AG04449 (cell line): ENCODE measurements around the gene ALG8.
"Not testable (repeated sequence)": the region's sequence is repeated elsewhere in the genome, so short reads cannot be mapped to it uniquely, and the experiment has no call there.

Source experiments
- CTCF ChIA-PET: fragments of 350-600 bp; formaldehyde crosslinking; extraction: SDS; loops from one replicate; lab custom pipeline; 2021; ENCODE audit warnings: antibody characterized with exemption; lab: Yijun Ruan, JAX
- POLR2A ChIA-PET: fragments of 400-600, 350-600 bp; formaldehyde crosslinking; extraction: SDS; loops from one replicate; lab custom pipeline; 2020; ENCODE audit warnings: antibody characterized with exemption, inconsistent platforms; lab: Yijun Ruan, JAX
- DNase-seq: peaks from one replicate; pipeline ENCODE4 v3.0.0-alpha.2; 2010; ENCODE audit warnings: low read depth, low spot score
- H3K4me3 ChIP-seq: 2 replicates; pipeline ENCODE4 v1.5.1; 2011; ENCODE audit warnings: low read depth, mild to moderate bottlenecking, control low read depth, low read length
- TF ChIP-seq, protein P1 (sequence below): IDR thresholded peaks from one replicate; pipeline ENCODE4 v1.5.1; 2011; ENCODE audit warnings: mild to moderate bottlenecking, moderate library complexity, low read length, control low read depth, inconsistent platforms; ENCODE audit not compliant: insufficient read depth; ENCODE audit errors: missing control alignments

Gene ALG8

DNA sequence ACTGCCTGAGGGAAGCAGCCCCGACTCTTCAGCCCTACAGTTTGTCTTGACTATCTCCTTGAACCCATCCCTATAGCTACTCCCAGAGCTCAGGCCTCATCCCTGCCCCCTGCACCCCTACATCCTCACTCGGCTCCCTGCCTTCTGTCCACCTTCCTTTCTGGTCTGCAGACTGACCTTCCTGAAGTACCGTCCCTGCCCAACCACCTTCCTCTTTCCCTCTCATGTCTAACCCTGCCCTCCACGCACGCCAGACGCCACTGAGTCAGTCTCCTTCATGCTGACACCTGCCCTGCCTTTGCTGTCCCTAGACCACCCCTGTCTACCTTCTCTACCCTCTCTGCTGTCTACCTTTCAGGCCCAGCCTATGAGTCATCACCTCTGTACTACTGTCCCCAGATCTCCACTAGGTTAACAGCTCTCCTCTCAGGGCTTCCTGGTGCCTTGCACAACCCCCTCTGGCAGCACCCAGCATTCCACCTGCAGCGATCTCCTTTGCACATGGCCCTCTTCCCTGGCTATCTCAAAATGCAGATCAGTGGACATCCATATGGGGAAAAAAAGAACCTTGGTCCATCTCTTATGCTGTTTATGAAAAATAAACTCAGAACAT is 40.1 kb upstream of the ALG8 start:
- TF ChIP-seq, protein P1, sequence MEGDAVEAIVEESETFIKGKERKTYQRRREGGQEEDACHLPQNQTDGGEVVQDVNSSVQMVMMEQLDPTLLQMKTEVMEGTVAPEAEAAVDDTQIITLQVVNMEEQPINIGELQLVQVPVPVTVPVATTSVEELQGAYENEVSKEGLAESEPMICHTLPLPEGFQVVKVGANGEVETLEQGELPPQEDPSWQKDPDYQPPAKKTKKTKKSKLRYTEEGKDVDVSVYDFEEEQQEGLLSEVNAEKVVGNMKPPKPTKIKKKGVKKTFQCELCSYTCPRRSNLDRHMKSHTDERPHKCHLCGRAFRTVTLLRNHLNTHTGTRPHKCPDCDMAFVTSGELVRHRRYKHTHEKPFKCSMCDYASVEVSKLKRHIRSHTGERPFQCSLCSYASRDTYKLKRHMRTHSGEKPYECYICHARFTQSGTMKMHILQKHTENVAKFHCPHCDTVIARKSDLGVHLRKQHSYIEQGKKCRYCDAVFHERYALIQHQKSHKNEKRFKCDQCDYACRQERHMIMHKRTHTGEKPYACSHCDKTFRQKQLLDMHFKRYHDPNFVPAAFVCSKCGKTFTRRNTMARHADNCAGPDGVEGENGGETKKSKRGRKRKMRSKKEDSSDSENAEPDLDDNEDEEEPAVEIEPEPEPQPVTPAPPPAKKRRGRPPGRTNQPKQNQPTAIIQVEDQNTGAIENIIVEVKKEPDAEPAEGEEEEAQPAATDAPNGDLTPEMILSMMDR, result no peak
- H3K4me3 ChIP-seq, result no peak overlapping the region
- CTCF ChIA-PET, result interaction anchor here (0.6 kb wide), 1 partner anchor 385 kb away, joined by 3 read pairs; no protein-coding TSS in a partner anchor
- no peak for DNase-seq
- POLR2A ChIA-PET, result no interaction called here

DNA sequence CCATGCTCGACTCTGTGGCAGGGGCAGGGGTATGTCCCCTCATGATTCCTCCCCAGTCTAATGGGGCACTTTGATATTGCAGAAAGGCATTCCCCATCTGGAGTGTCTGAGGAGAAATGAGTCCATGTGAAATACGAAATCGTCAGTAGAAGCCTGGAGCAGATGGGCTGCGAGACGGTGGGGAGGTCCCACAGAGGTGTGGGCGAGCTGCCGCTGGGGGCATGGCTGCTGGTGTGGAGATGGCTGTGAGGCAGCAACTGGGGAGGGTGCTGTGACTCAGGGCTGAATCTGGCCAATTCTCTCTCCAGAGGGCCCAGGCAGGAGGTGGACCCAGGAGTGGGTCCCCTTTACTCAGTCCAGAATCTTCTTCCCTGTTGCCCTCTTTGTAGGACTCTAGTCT is 37.8 kb upstream of the ALG8 start:
- no peak overlapping the region for H3K4me3 ChIP-seq
- POLR2A ChIA-PET, result no interaction called here
- CTCF ChIA-PET, result no interaction called here
- TF ChIP-seq, protein P1, result no peak
- DNase-seq, result no peak

DNA sequence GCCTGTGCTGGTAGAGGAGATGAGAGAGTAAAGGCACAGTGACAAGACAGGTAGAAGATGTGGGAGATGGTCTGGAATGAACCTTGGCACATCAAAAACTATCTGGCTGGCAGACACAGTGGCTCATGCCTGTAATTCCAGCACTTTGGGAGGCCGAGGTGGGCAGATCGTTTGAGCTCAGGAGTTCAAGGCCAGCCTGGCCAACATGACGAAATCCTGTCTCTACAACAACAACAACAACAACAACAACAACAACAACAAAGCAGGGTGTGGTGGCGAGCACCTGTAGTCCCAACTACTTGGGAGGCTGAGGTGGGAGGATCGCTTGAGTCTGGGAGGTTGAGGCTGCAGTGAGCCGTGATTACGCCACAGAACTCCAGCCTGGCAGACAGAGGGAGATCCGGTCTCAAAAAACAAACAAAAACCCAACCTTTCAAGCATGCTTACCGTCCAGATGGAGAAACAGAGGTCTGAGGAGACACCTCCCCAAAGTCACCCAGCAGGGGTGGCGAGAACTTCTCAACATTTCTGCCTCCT is 37.2 kb upstream of the ALG8 start:
- no peak for DNase-seq
- CTCF ChIA-PET, result no interaction called here
- H3K4me3 ChIP-seq, result no peak overlapping the region
- POLR2A ChIA-PET, result no interaction called here
- TF ChIP-seq, protein P1, result no peak

DNA sequence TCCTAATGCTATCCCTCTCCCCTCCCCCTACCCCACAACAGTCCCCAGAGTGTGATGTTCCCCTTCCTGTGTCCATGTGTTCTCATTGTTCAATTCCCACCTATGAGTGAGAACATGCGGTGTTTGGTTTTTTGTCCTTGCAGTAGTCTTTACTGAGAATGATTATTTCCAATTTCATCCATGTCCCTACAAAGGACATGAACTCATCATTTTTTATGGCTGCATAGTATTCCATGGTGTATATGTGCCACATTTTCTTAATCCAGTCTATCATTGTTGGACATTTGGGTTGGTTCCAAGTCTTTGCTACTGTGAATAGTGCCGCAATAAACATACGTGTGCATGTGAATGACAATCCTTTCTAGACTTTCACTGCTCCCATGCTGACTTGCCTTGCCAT is 36.4 kb upstream of the ALG8 start:
- POLR2A ChIA-PET, H3K4me3 ChIP-seq, CTCF ChIA-PET, DNase-seq: not testable (repeated sequence)

DNA sequence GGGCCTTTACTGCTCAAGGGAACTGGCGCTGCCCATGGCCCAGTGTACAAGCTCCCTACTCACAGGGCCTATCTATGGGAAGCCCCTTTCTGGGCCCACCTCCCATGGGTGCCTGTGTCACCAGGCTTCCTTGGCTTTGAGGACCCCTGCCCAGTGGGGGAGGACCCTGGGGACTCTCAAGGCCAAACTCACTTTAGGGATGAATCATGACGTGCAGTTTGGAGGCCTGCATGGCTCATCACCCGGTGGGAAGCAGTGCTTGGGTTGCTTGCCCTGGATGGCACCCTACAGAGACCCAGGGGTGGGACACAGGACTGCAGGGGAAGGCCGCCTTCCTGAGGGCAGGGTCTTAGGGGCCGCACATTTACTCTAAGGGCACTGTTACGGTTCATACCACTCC is 32.5 kb upstream of the ALG8 start:
- no peak overlapping the region for H3K4me3 ChIP-seq
- TF ChIP-seq, protein P1, result no peak
- ChIA-PET CTCF (interaction anchor here (1.6 kb wide), 1 partner anchor 392 kb away, joined by 6 read pairs; no protein-coding TSS in a partner anchor), POLR2A (interaction anchor here (0.6 kb wide), 1 partner anchor 293 kb away, joined by 3 read pairs; no protein-coding TSS in a partner anchor)
- DNase-seq, result no peak

DNA sequence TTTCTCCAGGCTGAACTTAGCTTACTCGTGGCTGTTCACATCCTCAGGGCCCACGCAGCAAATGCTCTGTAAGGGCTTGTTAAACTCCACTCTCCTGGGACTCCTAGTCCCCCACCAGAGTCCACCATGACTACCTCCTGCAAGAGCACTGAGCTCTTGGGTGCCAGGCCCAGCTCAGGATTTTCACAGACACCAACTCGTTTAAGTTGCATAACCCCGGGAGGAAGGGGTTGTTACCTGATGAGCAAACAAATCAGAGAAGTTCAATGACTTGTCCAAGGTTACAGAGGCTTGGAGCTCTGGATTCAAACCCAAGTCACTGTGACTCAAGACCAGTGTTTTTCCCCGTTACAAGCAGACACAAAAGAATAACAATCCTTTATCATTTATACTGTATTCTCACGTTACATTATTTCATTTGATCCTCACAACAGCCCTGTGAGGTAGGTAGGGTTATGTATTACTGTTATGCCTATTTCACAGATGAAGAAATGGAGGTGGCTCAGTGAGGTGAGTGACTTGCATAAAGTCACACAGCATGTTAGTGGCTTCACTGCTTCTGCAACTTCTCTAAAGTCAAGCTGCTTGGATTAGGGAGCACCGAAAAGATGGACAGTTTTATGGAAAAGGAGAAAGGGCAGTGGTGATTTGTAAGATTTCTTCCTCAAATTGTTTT is 31.6 kb upstream of the ALG8 start:
- no peak for DNase-seq
- H3K4me3 ChIP-seq, result no peak overlapping the region
- TF ChIP-seq, protein P1, result no peak
- CTCF ChIA-PET, result interaction anchor here (1.6 kb wide), 1 partner anchor 393 kb away, joined by 6 read pairs; no protein-coding TSS in a partner anchor
- POLR2A ChIA-PET, result interaction anchor here (0.6 to 1.7 kb wide), 3 partner anchors 12 to 294 kb away, joined by 3 to 5 read pairs (median 3); no protein-coding TSS in a partner anchor
